Endothelial cell (in vitro differentiated cells): Measurements from ENCODE around the gene HAUS1. TPM values are rescaled to one million over a fixed set of nuclear protein-coding genes. Genes with fewer than 3 reads are reported as not detected.
"Not testable (repeated sequence)": the region's sequence is repeated elsewhere in the genome, so short reads cannot be mapped to it uniquely, and the experiment has no call there.

Experiments used
- DNase-seq: peaks from one replicate; pipeline ENCODE4 v3.0.0; 2021; ENCODE audit warnings: low spot score
- H3K27ac Mint-ChIP-seq: one replicate; pipeline ENCODE4 v1.8.0; 2021; ENCODE audit warnings: mixed read lengths, inconsistent platforms; ENCODE audit not compliant: unreplicated experiment
- H3K27me3 Mint-ChIP-seq: one replicate; pipeline ENCODE4 v1.8.0; 2021; ENCODE audit warnings: mild to moderate bottlenecking, moderate library complexity, mixed read lengths, inconsistent platforms; ENCODE audit not compliant: unreplicated experiment
- H3K36me3 Mint-ChIP-seq: one replicate; pipeline ENCODE4 v1.8.0; 2021; ENCODE audit warnings: mild to moderate bottlenecking, low read depth, mixed read lengths, inconsistent platforms; ENCODE audit not compliant: unreplicated experiment
- H3K4me1 Mint-ChIP-seq: one replicate; pipeline ENCODE4 v1.8.0; 2021; ENCODE audit warnings: mild to moderate bottlenecking, mixed read lengths, inconsistent platforms; ENCODE audit not compliant: unreplicated experiment
- H3K4me3 Mint-ChIP-seq: one replicate; pipeline ENCODE4 v1.8.0; 2021; ENCODE audit warnings: mild to moderate bottlenecking, mixed read lengths, inconsistent platforms; ENCODE audit not compliant: unreplicated experiment
- H3K9me3 Mint-ChIP-seq: one replicate; pipeline ENCODE4 v1.8.0; 2021; ENCODE audit warnings: mixed read lengths, inconsistent platforms; ENCODE audit not compliant: unreplicated experiment
- total RNA-seq: library from RNA; stranded (reverse); fragmentation: NEBNext Ultra II Directional; extraction: Animal tissue kit (Norgen Biotek cat#: 25700); gene quantifications from one replicate; pipeline ENCODE4 v1.2.1, GENCODE V29; 2021; ENCODE audit not compliant: unreplicated experiment
- TF ChIP-seq, protein P1 (sequence below): fragments of 200-600 bp; sonication (generic); IDR thresholded peaks from one replicate; pipeline ENCODE4 v1.5.0; 2021; ENCODE audit warnings: antibody characterized with exemption; ENCODE audit not compliant: unreplicated experiment

The HAUS1 gene
- total RNA-seq, 1 donor from 2014 or later = 44.9 TPM

DNA sequence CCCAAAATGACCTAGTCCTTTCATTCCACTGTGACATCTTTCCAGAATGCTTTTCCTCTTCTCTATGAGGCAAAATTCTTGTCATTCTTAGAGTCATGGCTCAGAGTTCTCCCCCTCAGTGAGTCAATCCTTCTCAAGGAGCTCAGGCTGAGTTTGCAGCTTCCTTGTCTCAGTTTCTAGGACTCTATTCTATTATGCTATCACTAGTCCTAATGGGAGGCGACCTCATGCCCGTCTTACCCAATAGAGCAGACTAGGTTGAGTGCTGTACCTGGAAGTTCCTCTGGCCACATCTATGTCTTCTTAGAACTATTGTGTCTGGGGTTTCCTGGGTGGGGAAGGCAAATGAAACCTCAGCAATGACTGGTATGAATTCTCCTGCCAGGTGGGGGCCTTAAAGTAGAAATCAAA is 51.5 kb downstream of the HAUS1 start:
- Mint-ChIP-seq H3K27me3 (no peaks in the 10 kb centered on the region), H3K9me3 (no peaks in the 10 kb centered on the region), H3K4me1 (no peaks in the 10 kb centered on the region), H3K36me3 (peaks cover 3% of the 10 kb centered on the region), H3K27ac (no peak overlapping the region), H3K4me3 (no peak overlapping the region)
- TF ChIP-seq, protein P1, sequence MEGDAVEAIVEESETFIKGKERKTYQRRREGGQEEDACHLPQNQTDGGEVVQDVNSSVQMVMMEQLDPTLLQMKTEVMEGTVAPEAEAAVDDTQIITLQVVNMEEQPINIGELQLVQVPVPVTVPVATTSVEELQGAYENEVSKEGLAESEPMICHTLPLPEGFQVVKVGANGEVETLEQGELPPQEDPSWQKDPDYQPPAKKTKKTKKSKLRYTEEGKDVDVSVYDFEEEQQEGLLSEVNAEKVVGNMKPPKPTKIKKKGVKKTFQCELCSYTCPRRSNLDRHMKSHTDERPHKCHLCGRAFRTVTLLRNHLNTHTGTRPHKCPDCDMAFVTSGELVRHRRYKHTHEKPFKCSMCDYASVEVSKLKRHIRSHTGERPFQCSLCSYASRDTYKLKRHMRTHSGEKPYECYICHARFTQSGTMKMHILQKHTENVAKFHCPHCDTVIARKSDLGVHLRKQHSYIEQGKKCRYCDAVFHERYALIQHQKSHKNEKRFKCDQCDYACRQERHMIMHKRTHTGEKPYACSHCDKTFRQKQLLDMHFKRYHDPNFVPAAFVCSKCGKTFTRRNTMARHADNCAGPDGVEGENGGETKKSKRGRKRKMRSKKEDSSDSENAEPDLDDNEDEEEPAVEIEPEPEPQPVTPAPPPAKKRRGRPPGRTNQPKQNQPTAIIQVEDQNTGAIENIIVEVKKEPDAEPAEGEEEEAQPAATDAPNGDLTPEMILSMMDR = no peak
- no peak for DNase-seq

DNA sequence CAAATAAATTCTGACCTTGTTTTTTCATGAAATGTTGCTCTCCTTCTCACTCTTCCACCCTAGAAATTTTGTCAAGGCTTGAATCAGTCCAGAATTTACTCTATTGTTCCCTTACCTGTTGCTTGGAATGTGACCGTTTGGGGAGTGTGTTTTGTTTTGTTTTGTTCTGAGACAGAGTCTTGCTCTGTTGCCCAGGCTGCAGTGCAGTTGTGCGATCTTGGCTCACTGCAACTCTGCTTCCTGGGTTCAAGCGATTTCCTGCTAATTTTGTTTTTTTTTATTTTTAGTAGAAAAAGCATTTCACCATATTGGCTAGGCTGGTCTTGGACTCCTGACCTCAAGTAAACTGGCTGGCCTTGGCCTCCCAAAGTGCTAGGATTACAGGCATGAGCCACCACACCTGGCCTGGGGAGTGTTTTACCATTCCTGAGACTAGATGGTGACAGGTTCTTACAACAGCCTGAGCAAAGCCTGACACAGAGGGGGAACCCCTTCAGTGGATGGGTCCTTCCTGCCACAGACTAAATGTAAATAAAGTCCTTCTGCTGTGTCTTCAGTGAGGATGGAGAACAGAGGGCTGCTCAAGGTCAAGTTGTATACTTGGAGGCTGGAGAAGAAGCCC is 52.0 kb downstream of the HAUS1 start:
- peaks cover 3% of the 10 kb centered on the region for H3K36me3 Mint-ChIP-seq
- no peak for DNase-seq
- no peaks in the 10 kb centered on the region for H3K9me3 Mint-ChIP-seq
- H3K27me3 Mint-ChIP-seq = no peaks in the 10 kb centered on the region
- TF ChIP-seq, protein P1 = no peak
- H3K4me3 Mint-ChIP-seq = no peak overlapping the region
- H3K27ac Mint-ChIP-seq = no peak overlapping the region
- no peaks in the 10 kb centered on the region for H3K4me1 Mint-ChIP-seq

DNA sequence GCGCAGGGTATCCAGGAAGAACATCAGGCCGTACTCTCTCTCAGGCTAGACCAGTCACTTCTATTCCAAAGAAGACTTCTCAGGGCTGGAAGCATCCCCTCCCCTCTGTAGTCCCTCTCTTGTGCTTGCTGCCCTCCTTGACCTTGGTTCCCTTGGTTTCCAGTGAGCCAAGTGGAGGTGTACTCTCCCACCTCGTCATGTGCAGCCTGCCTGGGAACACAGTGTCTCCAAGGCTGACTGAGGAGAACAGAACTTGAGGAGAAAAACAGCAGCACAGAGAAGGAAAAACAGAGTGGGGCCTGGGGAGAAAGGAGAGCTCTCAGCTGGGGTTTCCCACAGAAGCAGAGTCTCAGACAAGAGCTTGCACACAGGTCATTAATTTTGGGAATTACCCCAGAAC is 52.7 kb downstream of the HAUS1 start:
- H3K4me1 Mint-ChIP-seq = no peaks in the 10 kb centered on the region
- no peak overlapping the region for H3K27ac Mint-ChIP-seq

DNA sequence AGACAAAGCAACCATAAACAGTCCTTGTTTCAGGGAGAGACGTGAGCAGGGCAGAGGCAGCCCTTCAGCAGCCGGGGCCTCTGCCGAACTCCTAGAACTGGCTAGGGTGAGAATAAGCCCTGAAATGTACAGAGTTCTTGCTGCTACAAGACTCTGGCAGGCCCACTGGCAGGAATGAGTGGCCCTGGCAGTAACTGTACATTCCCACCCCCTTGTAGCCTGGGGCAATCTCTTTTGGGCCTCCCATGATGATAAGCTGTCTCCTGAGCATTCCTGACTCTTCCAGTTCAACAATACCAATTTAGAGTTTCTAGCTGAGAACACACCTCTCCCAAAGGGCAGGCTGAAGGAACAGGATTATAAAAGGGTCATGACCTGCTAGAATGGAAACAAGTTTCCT is 54.3 kb downstream of the HAUS1 start:
- peaks cover 3% of the 10 kb centered on the region for H3K36me3 Mint-ChIP-seq
- DNase-seq = no peak
- no peaks in the 10 kb centered on the region for H3K4me1 Mint-ChIP-seq
- no peak overlapping the region for H3K27ac Mint-ChIP-seq
- TF ChIP-seq, protein P1 = no peak
- no peak overlapping the region for H3K4me3 Mint-ChIP-seq
- no peaks in the 10 kb centered on the region for H3K9me3 Mint-ChIP-seq
- no peaks in the 10 kb centered on the region for H3K27me3 Mint-ChIP-seq

More for the DNA sequence above, 52.7 kb downstream of the HAUS1 start:
- no peaks in the 10 kb centered on the region for H3K27me3 Mint-ChIP-seq
- no peak for DNase-seq
- H3K36me3 Mint-ChIP-seq = peaks cover 3% of the 10 kb centered on the region
- no peaks in the 10 kb centered on the region for H3K9me3 Mint-ChIP-seq
- TF ChIP-seq, protein P1 = no peak
- no peak overlapping the region for H3K4me3 Mint-ChIP-seq

- Mint-ChIP-seq H3K36me3 (no peaks in the 10 kb centered on the region), H3K9me3 (no peaks in the 10 kb centered on the region), H3K4me3 (no peak overlapping the region), H3K4me1 (no peaks in the 10 kb centered on the region), H3K27ac (no peak overlapping the region), H3K27me3 (no peaks in the 10 kb centered on the region)
- no peak for DNase-seq
- TF ChIP-seq, protein P1 = no peak
Measured at GRCh38 chr18:46160050-46160798, 56.0 kb downstream of the HAUS1 start.

DNA sequence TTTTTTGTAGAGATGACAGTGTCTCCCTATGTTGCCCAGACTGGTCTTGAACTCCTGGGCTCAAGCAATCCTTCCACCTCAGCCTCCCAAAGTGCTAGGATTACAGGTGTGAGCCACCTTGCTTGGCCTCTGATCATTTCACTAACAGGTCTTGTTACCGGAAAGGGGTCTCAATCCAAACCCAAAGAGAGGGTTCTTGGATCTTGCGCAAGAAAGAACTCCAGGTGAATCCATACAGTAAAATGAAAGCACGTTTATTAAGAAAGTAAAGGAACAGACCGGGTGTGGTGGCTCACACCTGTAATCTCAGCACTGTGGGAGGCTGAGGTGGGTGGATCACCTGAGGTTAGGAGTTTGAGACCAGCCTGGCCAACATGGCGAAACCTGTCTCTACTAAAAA is 56.7 kb downstream of the HAUS1 start:
- not testable (repeated sequence) for H3K27me3 Mint-ChIP-seq, DNase-seq, H3K36me3 Mint-ChIP-seq, H3K4me3 Mint-ChIP-seq, H3K9me3 Mint-ChIP-seq, H3K27ac Mint-ChIP-seq, H3K4me1 Mint-ChIP-seq
